ENCODE measurements around the gene FSTL3.
"Not testable (repeated sequence)": the region's sequence is repeated elsewhere in the genome, so short reads cannot be mapped to it uniquely, and the experiment has no call there.

The FSTL3 gene

GRCh38 chr19:676339-677105 is at the start of gene FSTL3:
Gene FSTL3, plus strand, starts transcription at chr19:676392. Its CDS starts 32 bp downstream, at chr19:676424.
- DNase-seq (ENCODE audit: extremely low read depth in 1 of 2, low read depth in 1 of 2) = no peak

- not testable (repeated sequence) for DNase-seq (ENCODE audit: extremely low read depth in 1 of 2, low read depth in 1 of 2)
These were observed 49.6 kb upstream of the FSTL3 start for GRCh38 chr19:626566-626965.

- no peak for DNase-seq (ENCODE audit: extremely low read depth in 1 of 2, low read depth in 1 of 2)
These were observed 48.0 kb upstream of the FSTL3 start for GRCh38 chr19:628168-628567.

- DNase-seq (ENCODE audit: extremely low read depth in 1 of 2, low read depth in 1 of 2) = not testable (repeated sequence)
These were observed 46.7 kb upstream of the FSTL3 start for GRCh38 chr19:629515-629914.

DNA sequence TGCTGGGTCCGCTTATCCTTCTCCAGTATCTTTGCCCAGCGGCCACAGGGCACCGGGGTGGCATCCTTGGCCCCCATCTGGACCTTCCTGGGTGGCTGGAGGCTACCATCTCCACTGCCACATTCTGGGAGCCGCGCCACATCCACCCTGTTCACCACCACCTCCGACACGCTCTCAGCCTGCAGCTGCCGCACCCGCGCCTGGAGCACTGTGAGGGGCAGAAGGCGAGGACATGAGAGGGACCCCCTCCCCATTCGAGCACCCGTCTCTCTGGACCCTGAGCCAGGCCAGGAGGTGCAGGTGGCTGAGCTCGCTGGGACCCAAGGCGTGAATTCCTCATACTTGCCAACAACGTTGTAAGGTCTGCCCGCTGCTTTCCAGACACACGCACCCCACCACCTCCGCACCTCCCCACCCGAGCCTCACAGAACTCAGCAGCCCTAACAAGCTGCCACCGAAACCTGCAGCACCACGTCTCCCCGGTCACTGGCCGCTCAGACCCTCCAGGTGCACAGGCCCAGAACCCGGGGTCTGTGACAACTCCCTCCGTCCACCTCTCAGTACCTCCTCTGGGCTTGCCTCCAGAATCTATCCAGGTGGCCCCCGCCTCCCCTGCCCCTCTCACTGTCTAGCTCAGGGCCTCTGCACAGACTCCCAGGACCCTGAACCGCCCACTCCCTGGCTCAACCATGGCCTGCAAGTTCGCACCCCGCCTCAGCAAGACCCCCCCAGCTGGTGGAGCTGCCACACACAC is 46.1 kb upstream of the FSTL3 start:
- DNase-seq (ENCODE audit: extremely low read depth in 1 of 2, low read depth in 1 of 2) = no peak

- no peak for DNase-seq (ENCODE audit: extremely low read depth in 1 of 2, low read depth in 1 of 2)
These were observed 43.6 kb upstream of the FSTL3 start for GRCh38 chr19:632579-633067.

GRCh38 chr19:633068-633785 is 43.0 kb upstream of the FSTL3 start, which contains the start of gene POLRMT:
Gene POLRMT, minus strand, starts transcription at chr19:633537. Its CDS starts 25 bp downstream, at chr19:633512.
- DNase-seq (ENCODE audit: extremely low read depth in 1 of 2, low read depth in 1 of 2) = peak; percentile 89 to 93

- no peak for DNase-seq (ENCODE audit: extremely low read depth in 1 of 2, low read depth in 1 of 2)
These were observed 42.2 kb upstream of the FSTL3 start for GRCh38 chr19:633786-634639.

DNA sequence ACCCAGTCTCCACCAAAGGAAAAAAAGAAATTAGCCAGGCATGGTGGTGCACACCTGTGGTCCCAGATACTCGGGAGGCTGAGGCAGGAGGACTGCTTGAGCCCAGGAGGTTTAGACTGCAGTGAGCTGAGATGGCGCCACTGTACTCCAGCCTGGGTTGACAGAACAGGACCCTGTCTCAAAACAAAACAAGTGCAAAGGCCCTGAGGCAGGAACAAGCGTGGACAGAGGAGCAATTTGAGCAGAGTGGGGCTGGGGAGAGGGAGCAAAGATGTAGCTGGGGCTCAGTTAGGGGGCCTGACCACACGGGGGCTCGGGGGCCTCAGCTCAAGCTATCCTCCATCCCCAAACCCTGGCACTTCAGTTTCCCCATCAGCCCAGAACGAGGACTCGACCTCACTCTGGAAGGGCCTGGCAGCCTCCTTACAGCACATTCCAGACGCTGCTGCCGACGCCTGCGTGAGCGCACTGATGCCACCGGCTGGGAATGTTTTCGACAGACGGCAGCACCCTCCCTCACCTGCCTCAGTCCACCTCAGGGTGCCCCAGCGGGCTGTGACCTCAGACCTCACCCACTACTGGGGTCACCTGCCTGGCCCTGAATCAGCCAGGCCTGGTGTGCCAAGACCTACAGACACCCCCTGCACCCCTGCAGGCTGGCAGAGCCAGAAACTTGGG is 41.1 kb upstream of the FSTL3 start:
- DNase-seq (ENCODE audit: extremely low read depth in 1 of 2, low read depth in 1 of 2) = no peak

DNA sequence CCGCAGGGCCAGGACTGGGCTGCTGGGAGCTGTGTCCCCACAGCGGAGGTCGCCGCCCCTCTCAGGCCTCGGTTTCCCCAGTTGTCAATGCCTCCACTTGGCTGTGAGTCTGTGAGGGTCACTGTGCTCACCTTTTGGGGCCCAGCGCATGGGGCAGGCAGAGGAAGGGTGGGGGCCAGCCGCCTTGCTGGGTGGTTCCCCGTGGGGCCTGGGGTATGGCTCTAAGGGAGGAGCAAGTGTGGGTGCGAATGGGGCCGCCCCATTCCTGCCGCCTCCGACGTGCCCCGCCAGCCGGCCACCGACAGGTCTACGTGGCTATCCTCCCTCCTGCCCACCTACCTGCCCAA is 37.3 kb upstream of the FSTL3 start:
- no peak for DNase-seq (ENCODE audit: extremely low read depth in 1 of 2, low read depth in 1 of 2)

- peak; percentile 85 to 98 for DNase-seq (ENCODE audit: extremely low read depth in 1 of 2, low read depth in 1 of 2)
These were observed 36.7 kb upstream of the FSTL3 start, which contains the start of gene FGF22 for GRCh38 chr19:639253-640160. Gene FGF22, plus strand, starts transcription at chr19:639879. Its CDS starts 47 bp downstream, at chr19:639926.

DNA sequence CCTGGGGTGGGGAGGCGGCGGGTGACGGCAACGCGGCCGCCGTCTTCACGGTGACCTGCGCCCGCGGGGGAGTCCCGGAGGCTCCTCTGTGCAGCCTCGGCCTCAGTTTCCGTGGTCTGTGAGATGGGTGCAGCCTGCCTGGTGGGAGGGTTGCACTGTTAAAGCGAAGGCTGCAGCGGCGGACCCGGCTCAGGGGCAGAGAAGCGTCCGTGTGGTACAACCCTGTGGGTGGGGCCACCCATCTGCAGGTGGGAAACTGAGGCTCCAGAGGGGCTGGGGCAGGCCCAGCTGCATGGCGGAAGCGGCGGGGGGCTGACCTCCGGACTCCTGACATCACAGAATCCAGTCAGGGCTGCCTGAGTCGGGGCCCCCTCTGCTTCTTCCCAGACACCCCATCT is 36.0 kb upstream of the FSTL3 start:
- no peak for DNase-seq (ENCODE audit: extremely low read depth in 1 of 2, low read depth in 1 of 2)

- DNase-seq (ENCODE audit: extremely low read depth in 1 of 2, low read depth in 1 of 2) = no peak
These were observed 35.5 kb upstream of the FSTL3 start for GRCh38 chr19:640606-641189.

- no peak for DNase-seq (ENCODE audit: extremely low read depth in 1 of 2, low read depth in 1 of 2)
These were observed 34.5 kb upstream of the FSTL3 start for GRCh38 chr19:641702-642101.

GRCh38 chr19:642767-643727 is 33.1 kb upstream of the FSTL3 start:
- DNase-seq (ENCODE audit: extremely low read depth in 1 of 2, low read depth in 1 of 2) = no peak

DNA sequence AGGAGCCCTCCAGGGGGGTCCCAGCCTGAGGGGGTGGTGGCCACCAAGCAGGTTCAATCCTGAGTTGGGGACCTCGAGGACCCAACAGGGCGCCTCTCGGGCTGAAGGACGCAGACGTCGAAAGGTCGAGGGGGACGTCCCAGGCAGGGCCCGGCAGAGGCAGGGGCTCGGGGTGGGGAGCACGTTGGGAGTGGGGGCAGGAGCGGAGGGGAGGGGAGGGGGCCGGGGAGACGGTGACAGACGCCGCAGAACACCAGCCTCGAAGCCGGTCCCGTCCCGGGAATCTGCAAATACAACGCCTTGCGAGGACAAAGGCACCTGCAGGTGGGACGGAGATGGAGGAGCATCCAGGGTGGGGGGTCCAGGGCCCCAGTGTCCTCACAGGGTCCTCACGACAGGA is 32.5 kb upstream of the FSTL3 start:
- DNase-seq (ENCODE audit: extremely low read depth in 1 of 2, low read depth in 1 of 2) = no peak

DNA sequence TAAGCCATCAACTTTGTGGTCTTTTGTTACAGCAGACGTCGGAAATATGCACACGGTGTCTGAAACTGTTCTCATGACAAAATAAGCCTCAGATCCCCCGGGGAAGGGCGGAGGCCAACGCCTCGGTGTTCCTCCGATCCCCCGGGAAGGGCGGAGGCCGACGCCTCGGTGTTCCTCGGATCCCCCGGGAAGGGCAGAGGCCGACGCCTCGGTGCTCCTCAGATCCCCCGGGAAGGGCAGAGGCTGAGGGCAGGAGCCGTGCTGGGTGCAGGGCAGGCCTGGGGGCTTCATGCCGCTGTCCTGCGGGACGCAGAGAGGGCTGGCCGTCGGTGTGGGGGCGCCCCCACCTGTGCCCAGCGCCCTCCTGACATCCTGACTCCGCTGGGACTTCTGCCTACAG is 31.8 kb upstream of the FSTL3 start:
- DNase-seq (ENCODE audit: extremely low read depth in 1 of 2, low read depth in 1 of 2) = no peak
